NCI-H1105 treated with DMSO at 0.1 percent for 48 hours (cell line): ENCODE results near the gene DIPK1A.

Experiments
- DNase-seq: peaks from one replicate; lab custom pipeline; 2025; lab: John Stamatoyannopoulos, UW

DIPK1A gene

DNA sequence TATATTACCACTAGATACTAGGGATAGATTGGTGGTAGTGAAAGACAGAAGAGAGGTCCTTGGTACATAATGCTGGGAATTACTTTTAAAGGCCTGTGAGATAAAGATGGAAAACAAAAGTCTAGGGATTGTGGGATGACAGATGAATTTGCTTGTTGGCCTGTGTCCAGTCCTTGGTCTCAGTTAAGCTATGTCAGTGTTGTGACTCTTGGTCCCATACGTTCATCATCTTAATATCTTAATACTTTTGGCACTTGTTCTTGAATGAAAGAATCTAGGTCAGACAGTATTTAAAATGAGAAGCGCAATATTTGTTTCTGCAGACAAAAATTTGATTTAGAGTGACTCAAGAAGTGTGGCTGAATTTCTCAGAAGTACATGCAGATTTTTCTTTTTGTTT, 121.8 kb downstream of the DIPK1A start:
- DNase-seq = no peak

DNA sequence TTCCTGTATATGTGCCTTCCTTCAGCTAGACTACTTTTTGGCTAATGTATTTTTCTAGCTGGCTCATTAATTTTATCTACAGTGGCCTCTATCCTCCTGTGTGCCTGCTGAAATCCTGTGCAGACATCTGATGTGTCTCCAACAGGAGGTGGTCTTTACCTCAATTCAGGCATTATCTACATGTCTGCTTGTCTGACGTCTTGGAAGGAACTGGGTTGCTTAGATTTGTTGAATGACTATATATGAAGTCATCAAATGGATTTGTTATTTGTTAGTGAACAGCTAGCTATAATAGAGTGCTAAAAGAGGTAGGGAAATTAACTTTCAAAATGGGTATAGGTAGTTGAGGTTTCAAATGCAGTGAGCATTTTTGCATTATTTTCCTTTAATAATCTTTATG, 122.7 kb downstream of the DIPK1A start:
- DNase-seq = no peak

DNA sequence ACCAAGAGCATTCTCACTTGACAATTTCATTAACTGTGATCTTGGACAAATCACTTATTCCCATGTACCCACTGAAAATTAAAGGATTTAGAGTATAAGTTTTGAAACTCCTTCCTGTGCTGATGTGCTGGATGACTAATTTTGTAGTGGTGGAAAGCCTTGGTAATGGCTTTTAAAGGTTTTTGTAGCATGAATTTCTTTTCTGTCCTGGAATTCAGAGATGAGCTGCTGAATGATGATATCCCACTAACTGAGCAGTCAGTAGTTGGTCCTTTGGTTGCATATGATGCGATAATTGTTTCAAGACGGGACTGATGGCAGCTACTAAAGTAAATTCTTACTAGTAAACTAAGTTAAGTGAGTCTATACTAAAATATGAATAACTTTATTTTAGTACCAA, 124.2 kb downstream of the DIPK1A start:
- DNase-seq = no peak

DNA sequence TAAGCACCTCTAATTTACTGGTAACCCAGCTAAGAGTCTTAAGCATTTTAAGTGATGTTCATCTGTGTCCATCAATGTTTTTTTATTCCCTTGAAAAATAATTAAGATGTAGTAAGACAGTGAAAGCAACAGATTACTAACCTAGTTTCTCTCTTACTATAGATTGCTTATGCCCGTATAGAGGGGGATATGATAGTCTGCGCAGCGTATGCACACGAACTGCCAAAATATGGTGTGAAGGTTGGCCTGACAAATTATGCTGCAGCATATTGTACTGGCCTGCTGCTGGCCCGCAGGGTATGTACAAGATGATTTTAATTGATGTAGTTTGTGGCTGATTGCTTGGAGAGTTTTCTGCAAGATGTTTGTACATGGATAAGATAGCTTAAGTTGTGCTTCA, 126.6 kb downstream of the DIPK1A start:
- DNase-seq = no peak

DNA sequence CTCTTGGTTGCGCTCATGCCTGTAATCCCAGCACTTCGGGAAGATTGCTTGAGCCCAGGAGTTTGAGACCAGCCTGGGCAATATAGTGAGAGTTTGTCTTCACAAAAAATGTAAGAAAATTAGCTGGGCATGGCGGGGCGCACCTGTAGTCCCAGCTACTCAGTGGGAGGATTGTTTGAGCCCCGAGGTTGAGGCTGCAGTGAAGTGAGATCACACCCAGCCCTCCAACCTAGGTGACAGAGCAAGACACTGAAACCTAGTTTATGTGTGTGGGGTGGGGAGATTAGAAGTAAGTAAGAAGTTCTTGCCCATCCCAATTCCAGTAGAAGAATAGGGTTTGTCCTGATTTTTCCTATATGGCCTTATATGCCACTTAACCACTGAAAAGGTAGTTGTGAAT, 127.4 kb downstream of the DIPK1A start:
- no peak for DNase-seq

DNA sequence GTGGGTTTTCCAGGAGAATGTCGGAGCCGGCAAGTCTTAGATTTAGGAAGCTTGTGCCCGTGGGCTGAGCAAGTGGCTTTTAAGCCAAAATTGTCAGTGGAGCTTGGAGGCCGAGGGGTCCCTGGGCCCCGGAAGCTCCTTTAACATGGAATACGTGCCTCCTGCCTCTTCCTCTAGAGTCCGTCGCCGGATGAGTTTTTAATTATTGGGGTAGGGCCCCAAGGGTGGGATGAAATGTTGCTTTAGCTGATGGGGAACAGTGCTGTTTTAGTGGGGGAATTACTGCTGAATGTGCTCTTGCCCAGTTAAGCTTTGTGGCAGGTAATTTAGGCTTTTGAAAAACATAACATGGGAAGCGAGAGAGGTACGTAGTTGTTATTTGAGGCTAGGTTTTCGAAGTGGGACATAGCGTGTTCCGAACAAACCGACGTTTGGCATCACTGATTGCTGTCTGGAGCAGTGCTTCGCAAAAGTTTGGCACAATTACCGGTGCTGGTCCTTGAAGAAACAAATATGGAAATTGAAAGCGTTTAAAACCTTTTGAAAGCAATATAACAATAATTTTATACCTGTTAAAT, 128.6 kb downstream of the DIPK1A start:
- no peak for DNase-seq

DNA sequence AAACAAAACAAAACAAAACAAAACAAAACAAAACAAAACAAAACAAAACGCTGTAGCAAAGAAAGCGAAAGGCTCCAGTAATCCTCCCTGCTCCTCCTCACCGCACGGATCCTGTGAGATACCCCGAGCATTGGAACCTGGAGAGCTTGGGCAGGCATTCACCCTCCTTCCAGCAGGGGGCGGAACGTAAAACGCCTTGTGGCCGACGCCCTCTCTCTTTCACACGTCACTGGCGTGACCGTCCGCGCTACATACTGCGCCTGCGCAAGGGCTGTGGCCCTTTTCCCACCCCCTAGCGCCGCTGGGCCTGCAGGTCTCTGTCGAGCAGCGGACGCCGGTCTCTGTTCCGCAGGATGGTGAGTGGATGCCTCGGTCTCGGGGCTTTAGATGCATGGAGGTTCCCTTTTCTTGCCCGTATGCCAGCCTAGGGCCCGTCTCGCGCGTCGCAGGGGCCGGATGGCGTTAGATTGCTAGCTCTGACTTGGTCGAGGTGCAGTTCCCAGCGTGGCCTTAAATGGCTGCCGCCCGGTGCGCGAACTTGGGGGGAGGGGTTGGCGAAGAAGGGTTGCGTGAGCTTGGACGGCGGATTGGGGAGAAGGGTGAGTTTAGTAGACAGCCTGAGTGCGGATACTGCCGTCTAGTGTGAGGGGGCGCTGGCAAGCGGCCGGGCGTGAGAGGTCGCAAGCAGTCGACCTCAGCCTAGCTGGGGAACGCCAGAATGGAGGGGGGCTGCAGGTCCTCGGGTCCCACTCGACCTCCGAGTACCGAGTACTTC, 129.3 kb downstream of the DIPK1A start, which contains the start of gene RPL5:
TSS of gene RPL5 (plus strand) at position 279 of the 775 bp plus-strand sequence. CDS start at position 354, 75 bp downstream.
- peak; percentile 96 for DNase-seq

DNA sequence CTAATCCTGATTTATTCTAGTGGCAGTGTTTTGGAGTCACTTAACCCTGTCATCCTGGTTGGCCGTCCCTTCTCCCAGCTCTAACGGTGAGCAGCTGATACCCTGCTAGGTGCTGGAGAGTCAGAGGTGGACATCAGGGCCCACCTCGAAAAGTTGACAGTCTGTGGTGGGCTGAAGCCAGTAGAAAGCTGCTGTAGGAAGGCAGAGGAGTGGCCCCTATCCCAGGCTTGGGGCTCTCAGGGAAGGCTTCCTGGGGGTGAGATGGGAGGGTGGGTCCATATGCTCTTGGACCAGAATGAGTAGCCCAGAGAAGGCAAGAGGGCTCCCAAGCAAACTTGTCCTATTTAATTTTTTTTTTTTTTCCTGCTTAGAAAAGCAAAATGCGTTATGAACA, 129.9 kb downstream of the DIPK1A start:
- no peak for DNase-seq

DNA sequence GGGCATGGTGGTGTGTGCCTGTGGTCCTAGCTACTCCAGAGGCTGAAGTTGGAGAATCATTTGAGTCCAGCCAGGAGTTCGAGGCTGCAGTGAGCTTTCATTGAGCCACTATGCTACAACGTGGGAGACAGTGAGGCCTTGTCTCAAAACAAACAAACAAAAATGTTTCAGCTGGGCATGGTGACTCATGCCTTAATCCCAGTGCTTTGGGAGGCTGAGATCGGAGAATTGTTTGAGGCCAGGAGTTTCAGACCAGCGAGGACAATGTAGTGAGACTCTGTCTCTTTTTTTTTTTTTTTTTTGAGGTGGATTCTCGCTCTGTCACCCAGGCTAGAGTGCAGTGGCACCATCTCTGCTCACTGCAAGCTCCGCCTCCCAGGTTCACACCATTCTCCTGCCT, 134.5 kb downstream of the DIPK1A start:
- DNase-seq = no peak

DNA sequence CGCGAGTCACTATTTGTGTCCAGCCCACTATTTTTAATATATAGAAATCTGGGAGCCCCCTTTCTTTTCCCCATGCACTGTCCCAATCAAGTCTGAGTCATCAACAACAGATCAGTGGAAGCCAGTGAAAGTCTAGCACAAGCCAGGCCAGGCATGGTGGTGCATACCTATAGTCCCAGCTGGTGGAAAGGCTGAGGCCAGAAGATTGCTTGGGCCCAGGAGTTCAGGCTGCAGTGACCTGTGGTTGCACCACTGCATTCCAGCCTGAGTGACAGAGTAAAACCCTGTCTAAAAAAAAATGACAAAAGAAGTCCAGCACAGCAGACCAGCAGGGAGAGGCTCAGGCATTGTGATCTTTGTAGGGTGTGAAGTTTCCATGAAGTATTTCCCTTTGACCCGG, 138.4 kb downstream of the DIPK1A start:
- no peak for DNase-seq

DNA sequence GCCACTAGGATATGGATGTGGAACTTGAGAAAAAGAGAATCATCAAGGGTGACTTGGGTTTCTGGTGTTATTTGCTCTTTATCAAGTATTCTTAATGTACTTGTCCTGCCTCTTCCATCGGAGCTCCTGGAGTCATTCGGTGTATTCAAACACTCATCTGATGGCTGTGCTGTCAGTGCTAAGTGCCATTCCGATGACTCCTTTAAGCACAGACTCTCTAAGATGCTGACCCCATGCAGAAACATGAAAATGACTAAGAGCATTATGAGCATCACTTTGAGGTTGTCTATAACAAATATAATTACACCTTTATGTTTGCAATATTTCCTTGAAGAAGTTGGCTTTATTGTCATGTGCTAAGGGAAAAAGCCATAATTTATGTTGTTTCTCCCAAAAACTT, 140.7 kb downstream of the DIPK1A start:
- DNase-seq = no peak

DNA sequence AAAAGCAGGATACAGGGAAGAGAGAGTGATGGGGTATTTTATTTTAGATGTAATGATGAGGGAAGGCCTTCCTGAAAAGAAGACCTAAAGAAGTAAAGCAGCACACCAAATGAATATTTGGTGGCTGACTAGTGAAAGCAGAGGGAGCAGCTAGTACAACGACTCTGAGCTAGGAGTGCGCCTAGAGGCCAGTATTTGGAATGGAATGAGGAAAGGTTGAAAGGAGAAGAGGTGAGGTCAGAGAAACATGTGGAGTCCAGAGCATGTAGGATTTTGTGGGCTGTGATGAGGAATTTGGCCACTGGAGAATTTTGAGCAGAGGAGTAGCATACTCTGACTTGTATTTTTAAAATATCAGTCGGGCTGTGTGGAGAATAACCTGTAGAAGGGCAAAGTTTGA, 141.2 kb downstream of the DIPK1A start:
- DNase-seq = no peak

DNA sequence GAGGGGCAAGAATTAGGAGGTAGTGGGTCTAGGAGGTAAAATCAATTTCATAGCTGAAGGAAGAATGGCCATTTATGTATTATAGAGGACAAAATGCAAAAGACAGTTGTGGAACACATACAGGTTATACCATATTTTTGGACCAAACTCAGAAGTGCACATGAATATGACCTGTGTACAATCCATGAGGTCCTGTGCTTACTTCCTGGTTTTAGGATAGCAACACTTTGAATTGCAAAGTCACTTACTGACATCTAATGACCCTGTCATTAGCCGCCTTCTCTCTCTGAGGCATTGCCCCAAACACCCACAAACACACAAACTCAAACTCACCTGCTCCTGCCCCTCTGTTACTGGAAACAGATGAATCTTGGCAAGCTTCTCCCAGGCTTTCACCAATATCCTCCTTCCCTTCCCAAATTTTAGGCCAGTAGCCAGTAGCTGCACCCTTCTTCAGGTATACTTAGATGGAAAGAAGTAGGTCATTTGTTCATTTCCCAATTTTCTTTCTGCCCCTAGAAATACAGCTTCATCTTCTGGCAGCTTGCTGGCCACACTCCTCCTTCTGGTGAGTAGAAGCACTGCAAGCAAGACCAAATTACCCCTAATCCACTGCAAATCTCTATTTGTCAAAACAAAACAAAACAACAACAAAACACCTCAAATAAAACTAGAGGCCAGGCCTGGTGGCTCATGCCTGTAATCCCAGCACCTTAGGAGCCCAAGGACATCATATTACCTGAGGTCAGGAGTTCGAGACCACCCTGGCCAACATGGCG, 143.1 kb downstream of the DIPK1A start:
- DNase-seq = peak; percentile 4

DNA sequence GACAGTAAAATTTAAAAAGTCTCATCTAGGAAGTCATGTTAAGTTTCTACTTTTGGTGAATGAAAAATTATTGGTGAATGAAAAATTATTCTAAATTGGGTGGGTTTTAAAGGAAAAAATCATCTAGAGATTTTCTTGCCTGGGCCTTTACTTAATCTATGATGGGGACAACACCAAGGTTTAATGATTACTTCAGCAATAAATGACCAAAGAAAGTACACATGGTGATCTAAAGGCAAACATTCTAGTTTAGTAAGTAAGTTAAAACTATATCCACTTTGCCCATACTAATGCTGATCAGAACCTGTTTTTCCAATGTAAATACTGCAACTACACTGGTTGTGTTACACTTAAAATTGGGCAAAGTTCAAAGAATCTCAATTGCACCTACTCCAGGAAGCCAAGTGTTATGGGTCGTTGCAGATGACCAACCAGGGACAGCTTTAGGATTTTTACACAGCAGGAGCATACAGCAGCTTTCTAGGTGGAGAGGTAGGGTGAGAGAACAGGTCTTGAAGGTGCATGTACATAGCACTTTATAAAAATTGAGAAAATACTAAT, 144.0 kb downstream of the DIPK1A start:
- DNase-seq = no peak

DNA sequence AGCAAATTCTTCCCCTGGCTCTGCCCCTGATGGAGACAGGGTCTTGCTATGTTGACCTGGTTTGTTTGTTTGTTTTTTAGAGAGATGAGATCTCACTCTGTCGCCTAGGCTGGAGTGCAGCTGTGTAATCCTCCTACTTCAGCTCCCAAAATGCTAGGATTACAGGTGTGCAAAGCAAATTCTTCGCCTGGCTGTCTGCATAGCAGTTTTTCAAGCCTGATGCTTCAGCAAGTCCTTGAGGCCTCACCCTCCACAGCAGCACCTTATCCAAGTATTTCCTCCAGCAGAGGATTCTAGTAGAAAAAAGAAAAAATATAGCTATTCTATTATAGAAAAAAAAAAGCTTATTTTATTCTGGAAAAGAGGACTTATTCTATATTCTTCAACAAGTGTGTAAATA, 144.5 kb downstream of the DIPK1A start:
- DNase-seq = no peak

DNA sequence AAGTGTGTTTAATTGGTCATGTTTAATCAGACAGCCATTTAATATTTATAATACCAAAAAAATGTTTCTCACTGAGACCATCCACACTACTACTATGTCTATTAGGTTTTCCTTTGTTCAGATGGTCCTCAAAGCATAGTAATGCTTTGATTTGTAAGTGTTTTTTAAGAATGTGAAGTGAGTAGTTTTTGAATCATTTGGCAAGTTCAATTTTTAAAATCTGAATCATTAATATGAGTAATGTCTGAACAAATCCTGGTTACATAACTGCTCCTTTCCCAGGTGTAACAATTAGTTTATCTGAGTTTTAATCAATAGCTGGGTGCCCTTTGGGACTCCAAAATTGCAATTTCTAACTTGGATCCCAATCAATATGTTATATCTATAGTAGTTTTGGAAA, 152.9 kb downstream of the DIPK1A start:
- no peak for DNase-seq

DNA sequence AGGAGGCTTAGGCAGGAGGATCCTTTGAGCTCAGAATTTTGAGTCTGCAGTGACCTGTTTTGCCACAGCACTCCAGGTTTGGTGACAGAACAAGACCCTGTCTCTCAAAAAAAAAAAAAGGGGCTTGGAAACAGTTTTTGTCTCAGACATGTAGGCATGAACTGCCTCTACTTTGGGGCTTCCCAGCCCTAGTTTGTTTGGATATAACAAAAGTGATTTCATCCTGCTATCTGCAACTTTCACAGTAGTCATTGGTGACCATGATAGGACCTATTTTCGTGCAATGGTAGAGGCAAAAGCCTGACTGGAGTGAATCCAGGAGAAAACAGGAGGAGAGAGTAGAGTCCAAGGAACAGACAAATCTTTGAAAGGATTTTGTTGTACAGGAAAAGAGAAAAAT, 156.0 kb downstream of the DIPK1A start:
- DNase-seq = no peak

DNA sequence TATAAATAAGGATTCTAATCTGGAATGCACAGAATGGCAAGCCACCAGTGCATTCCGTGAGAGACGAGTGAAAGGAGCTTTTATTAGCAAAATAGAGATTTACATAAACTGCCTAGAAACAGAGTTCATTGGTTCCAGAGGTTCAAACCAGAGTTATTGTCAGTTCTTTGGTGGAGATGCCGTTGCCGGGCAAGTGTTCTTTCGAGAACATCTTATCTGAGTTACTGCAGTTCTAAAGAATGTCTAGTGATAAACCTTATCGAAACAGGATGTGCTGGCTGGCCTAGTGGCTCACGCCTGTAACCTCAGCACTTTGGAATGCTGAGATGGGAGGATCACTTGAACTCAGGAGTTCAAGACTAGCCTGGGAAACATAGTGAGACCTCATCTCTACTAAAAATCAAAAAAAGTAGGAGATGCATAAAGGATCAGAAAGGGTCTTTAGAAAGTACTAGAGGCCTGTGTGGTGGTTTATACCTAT, 156.5 kb downstream of the DIPK1A start:
- no peak for DNase-seq

DNA sequence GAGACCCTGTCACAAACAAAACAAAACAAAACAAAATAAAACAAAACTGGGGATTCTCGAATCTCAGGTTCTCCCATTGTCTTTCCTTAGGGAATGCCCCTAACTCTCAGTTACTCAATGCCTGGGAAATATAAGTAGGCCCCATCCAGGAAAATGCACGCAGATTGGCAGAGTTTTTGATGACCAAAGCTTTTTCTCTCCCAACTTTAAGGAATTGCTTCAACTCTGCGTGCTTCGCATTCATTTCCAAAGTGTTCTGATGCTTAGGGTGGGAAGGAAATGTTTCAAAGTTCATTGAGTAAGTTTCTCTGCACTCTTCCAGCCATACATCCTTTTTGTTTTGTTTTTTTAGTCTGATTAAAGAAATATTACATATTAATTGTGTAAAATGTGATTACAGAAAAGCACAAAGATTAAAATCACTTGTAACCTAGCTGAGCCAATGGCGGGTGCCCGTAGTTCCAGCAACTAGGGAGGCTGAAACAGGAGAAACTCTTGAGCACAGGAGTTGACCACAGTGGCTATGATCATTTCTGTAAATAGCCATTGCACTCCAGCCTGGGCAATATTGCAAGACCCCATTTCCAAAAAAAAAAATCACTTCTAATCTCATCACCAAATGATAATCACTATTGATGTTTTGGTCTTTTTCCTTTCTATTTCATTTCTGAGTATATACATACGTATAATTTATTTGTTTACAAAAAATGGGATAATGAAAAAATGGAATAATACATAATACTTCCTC, 157.9 kb downstream of the DIPK1A start:
- no peak for DNase-seq

DNA sequence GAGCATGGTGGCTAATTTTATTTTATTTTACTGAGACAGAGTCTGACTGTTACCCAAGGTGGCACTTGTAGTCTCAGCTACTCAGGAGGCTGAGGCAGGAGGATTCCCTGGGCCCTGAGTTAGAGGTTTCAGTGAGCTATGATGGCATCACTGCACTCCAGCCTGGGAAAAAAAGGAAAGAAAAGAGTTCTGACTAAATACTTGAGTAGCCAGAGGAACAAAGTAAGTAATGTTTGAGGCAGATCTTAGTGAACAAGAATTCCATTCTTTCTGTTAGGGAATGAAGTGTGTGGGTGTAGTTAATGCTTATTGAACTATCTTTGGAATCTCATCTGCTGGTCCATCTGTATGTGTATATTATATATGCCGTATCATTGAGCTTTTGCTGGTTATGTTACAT, 163.3 kb downstream of the DIPK1A start:
- DNase-seq = no peak

DNA sequence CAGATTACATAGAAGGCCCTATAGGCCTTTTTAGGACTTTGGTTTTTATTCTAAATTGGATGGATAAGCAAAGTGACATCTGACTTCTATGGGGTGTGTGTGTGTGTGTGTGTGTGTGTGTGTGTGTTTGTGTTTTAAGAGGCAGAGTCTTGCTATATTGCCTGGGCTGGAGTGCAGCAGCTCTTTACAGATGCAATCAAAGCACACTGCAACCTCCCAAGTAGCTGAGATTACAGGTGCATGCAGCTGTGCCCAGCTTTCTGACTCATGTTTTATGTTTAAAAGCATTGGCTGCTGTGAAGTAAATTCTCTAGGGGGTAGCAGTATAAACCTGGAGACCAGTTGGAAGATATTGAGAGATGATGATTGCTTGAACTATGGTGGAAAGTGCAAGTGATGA, 164.0 kb downstream of the DIPK1A start:
- no peak for DNase-seq

DNA sequence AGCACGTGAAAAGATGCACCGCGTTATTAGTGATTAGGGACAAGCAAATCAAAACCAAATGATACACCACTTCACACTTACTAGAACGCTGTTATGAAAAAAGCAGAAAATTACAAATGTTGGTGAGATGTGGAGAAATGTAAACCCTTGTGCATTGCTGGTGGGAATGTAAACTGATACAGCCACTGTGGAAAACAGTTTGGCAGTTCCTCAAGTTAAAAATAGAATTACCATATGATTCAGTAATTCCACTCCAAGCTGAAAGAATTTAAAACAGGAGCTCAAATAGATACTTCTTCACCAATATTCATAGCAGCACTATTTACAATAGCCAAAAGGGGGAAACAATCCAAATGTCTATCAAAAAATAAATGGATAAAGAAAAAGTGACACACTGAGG, 166.1 kb downstream of the DIPK1A start:
- DNase-seq = no peak
